GM12873 (cell line): ENCODE results near the gene PTPN7.

Experiments
- CTCF ChIP-seq: IDR thresholded peaks from 2 replicates; pipeline ENCODE4 v1.5.1; 2012; ENCODE audit warnings: low read depth, mild to moderate bottlenecking, moderate library complexity, low read length, control low read depth; ENCODE audit not compliant: insufficient read depth; ENCODE audit errors: missing control alignments

The PTPN7 gene

GRCh38 chr1:202133496-202133895, 26.9 kb downstream of the PTPN7 start:
- TF ChIP-seq CTCF: no peak

GRCh38 chr1:202133001-202133400, 27.4 kb downstream of the PTPN7 start:
- TF ChIP-seq CTCF: no peak

GRCh38 chr1:202131956-202132821, 28.2 kb downstream of the PTPN7 start:
- no peak for TF ChIP-seq CTCF

DNA sequence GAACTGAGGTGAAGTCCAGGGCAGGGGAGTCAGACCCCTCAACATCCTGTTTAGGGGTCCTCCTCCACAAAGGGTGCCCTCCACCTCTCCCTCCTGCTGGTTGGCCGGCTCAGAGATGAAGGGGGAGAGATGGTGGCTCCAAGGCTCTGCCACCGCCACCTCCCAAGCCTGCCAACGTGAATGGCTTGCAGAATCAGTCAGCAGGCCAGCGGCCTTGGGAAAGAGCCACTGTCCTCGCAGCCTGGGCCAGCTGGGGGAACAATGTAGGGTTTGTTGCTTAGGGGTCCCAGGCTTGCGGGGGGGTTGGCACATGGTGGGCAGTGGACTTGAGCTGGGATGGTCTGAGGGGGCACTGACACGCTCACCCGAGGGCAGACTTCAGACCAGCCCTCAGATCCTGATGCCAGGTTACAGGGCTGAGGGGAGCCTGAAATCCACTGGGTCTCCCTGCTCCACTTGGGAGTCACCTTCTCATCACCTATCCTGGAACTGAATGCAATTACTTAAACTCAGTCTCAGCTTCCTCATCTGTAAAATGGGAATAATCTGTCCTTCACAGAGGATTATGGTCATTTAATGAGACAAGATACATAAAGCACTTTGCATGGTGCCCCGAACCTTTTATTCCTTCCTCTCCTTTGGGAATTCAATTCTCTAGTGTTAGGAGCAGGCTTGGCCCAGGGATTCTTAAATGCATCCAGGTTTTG, 29.4 kb downstream of the PTPN7 start:
- no peak for TF ChIP-seq CTCF

DNA sequence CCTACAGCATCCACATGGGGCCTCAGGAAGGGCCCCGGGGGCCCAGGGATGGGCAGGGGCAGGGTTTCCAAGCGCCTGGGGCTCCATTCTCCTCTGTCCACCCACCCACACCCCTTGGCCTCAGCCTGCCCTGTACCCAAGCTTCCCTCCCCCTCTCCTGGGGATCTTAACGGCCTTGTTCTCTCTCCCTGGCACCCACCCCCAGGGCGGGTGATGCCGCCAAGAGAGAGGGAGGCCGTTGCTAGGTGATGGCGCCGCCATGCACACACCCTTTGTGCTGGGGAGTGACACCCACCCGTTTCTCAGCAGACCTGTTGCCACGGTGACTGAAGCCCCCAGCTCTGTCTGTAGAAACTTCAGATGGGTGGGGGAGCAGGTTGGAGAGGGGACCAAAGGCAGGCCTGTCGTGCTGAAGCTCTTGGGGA, 30.1 kb downstream of the PTPN7 start:
- no peak for TF ChIP-seq CTCF

- no peak for TF ChIP-seq CTCF
These were observed 30.7 kb downstream of the PTPN7 start for GRCh38 chr1:202129453-202130296.
